Hepatocyte (in vitro differentiated cells): ENCODE results near the gene MADD. TPM values are rescaled to one million over a fixed set of nuclear protein-coding genes. Genes with fewer than 3 reads are reported as not detected.

ENCODE experiments used
- DNase-seq: peaks from one replicate; pipeline ENCODE4 v3.0.0-alpha.2; 2016; ENCODE audit warnings: low spot score
- H2AFZ ChIP-seq: fragments of 200-600 bp; sonication (generic); 2 replicates; pipeline ENCODE4 v1.6.0; 2016; ENCODE audit warnings: antibody characterized with exemption, mild to moderate bottlenecking
- H3K27ac ChIP-seq: fragments of 200-600 bp; sonication (generic); 2 replicates; pipeline ENCODE4 v1.5.1; 2016; ENCODE audit warnings: mild to moderate bottlenecking
- H3K27me3 ChIP-seq: fragments of 200-600 bp; sonication (generic); 2 replicates; pipeline ENCODE4 v1.6.1; 2016
- H3K36me3 ChIP-seq: fragments of 200-600 bp; sonication (generic); replicated peaks from 2 replicates; pipeline ENCODE4 v1.5.1; 2016; ENCODE audit warnings: low read depth; ENCODE audit not compliant: insufficient read depth
- H3K4me1 ChIP-seq: fragments of 200-600 bp; sonication (generic); 2 replicates; pipeline ENCODE4 v1.5.1; 2016; ENCODE audit warnings: mild to moderate bottlenecking, moderate library complexity; ENCODE audit not compliant: insufficient read depth
- H3K4me2 ChIP-seq: fragments of 200-600 bp; sonication (generic); 2 replicates; pipeline ENCODE4 v1.6.0; 2016
- H3K4me3 ChIP-seq: fragments of 200-600 bp; sonication (generic); 2 replicates; pipeline ENCODE4 v1.5.1; 2016; ENCODE audit warnings: mild to moderate bottlenecking
- H3K79me2 ChIP-seq: fragments of 200-600 bp; sonication (generic); 2 replicates; pipeline ENCODE4 v1.6.0; 2017; ENCODE audit warnings: mild to moderate bottlenecking
- H3K9me2 ChIP-seq: fragments of 200-600 bp; sonication (generic); replicated peaks from 2 replicates; pipeline ENCODE4 v1.6.0; 2017; ENCODE audit warnings: mild to moderate bottlenecking; ENCODE audit not compliant: insufficient read depth
- H3K9me3 ChIP-seq: fragments of 200-600 bp; sonication (generic); 2 replicates; pipeline ENCODE4 v1.5.1; 2016; ENCODE audit warnings: low read depth, mild to moderate bottlenecking
- H4K20me1 ChIP-seq: fragments of 200-600 bp; sonication (generic); 2 replicates; pipeline ENCODE4 v1.6.0; 2016; ENCODE audit warnings: mild to moderate bottlenecking; ENCODE audit not compliant: insufficient read depth, poor library complexity, severe bottlenecking
- EZH2 ChIP-seq: fragments of 200-600 bp; sonication (generic); IDR thresholded peaks from 2 replicates; pipeline ENCODE4 v1.6.1; 2016; ENCODE audit warnings: antibody characterized with exemption, mild to moderate bottlenecking, borderline replicate concordance
- EZH2phosphoT487 ChIP-seq: fragments of 200-600 bp; sonication (generic); IDR thresholded peaks from one replicate; pipeline ENCODE4 v1.6.1; 2018; ENCODE audit warnings: antibody characterized with exemption, mild to moderate bottlenecking, low read depth, moderate library complexity; ENCODE audit not compliant: unreplicated experiment, severe bottlenecking
- WGBS: methylation state at CpG from one replicate; pipeline ENCODE4 v1.1.6; 2016; ENCODE audit warnings: low lambda C conversion rate; ENCODE audit errors: missing lambda C conversion rate; 5-methylcytosine and 5-hydroxymethylcytosine counted together
- polyA plus RNA-seq: library from polyadenylated mRNA; unstranded; fragments of >200 nt; fragmentation: Nextera tagmentation; extraction: Ambion mirVana; gene quantifications from 2 replicates; pipeline ENCODE4 v1.2.1, GENCODE V29; 2016
- total RNA-seq: library from RNA; depleted of rRNA; stranded (reverse); fragments of >200 nt; gene quantifications from 2 replicates; pipeline ENCODE4 v1.2.3, GENCODE V29; 2014
- TF ChIP-seq, protein P1 (sequence below): fragments of 200-600 bp; sonication (generic); IDR thresholded peaks from 2 replicates; pipeline ENCODE4 v1.5.1; 2016; ENCODE audit warnings: antibody characterized with exemption, mild to moderate bottlenecking; ENCODE audit not compliant: poor library complexity

The MADD gene
- total and polyA plus RNA-seq, 2 experiments from 2014 or later = 17.6 to 19.1 TPM

DNA sequence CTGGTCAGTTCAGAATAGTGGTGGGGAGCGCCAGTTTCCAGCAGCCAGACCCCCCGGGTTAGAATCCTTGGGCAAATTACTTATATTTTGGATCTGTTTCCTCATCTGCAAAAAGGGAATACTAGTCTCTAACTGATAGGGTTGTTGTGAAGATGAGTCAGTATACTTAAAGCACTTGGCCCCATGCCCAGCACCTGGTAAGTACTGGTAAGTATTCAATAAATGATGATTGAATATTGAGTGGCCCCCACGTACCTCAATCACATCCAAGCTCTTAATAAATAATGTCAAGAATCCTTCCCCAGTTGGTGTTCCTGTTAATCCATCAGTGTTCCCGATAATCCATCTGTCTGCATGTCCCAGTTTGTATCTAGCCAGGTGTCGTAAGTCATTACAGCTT lies 33.5 kb upstream of the MADD start:
- Histone ChIP-seq H4K20me1 (no peaks in the 10 kb centered on the region), H3K4me2 (no peak overlapping the region), H2AFZ (no peak overlapping the region), H3K9me3 (no peaks in the 10 kb centered on the region), H3K27ac (no peak overlapping the region), H3K79me2 (no peaks in the 10 kb centered on the region), H3K9me2 (no peaks in the 10 kb centered on the region), H3K4me3 (no peak overlapping the region), H3K27me3 (no peaks in the 10 kb centered on the region), H3K36me3 (no peaks in the 10 kb centered on the region), H3K4me1 (no peaks in the 10 kb centered on the region)
- WGBS = 90% methylated on average over 5 of the region's 5 CpGs
- TF ChIP-seq EZH2 (no peak), EZH2phosphoT487 (no peak)
- TF ChIP-seq, protein P1, sequence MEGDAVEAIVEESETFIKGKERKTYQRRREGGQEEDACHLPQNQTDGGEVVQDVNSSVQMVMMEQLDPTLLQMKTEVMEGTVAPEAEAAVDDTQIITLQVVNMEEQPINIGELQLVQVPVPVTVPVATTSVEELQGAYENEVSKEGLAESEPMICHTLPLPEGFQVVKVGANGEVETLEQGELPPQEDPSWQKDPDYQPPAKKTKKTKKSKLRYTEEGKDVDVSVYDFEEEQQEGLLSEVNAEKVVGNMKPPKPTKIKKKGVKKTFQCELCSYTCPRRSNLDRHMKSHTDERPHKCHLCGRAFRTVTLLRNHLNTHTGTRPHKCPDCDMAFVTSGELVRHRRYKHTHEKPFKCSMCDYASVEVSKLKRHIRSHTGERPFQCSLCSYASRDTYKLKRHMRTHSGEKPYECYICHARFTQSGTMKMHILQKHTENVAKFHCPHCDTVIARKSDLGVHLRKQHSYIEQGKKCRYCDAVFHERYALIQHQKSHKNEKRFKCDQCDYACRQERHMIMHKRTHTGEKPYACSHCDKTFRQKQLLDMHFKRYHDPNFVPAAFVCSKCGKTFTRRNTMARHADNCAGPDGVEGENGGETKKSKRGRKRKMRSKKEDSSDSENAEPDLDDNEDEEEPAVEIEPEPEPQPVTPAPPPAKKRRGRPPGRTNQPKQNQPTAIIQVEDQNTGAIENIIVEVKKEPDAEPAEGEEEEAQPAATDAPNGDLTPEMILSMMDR = no peak
- no peak for DNase-seq

DNA sequence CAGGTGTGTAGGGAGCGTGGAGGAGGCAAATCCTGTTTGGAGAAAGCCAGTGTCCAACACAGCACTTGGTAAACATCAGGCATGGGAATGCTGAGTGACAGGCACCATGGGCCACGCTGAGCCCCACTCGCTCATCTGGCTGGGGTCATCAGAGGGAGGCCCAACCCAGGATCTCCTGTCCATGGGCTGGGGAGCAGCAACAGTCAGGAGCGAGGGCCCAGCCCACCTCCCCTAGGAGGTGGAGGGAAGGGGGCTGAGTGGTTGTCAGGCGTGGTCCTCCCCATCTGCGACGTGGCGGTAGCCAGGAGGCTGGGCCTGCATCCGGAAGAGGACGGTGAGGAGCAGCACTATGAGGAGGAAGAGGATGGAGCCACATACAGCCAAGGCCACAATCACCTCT lies 30.1 kb upstream of the MADD start:
- H3K27ac ChIP-seq = no peak overlapping the region
- TF ChIP-seq, protein P1 = no peak
- TF ChIP-seq EZH2 (no peak), EZH2phosphoT487 (no peak)
- peaks cover 8% of the 10 kb centered on the region for H3K4me1 ChIP-seq
- H3K36me3 ChIP-seq = no peaks in the 10 kb centered on the region
- no peak overlapping the region for H2AFZ ChIP-seq
- H3K9me2 ChIP-seq = no peaks in the 10 kb centered on the region
- no peak overlapping the region for H3K4me3 ChIP-seq
- no peaks in the 10 kb centered on the region for H3K27me3 ChIP-seq
- no peak for DNase-seq
- no peaks in the 10 kb centered on the region for H3K9me3 ChIP-seq
- no peaks in the 10 kb centered on the region for H3K79me2 ChIP-seq
- H4K20me1 ChIP-seq = no peaks in the 10 kb centered on the region
- 97% methylated on average over 10 of the region's 10 CpGs for WGBS
- no peak overlapping the region for H3K4me2 ChIP-seq

DNA sequence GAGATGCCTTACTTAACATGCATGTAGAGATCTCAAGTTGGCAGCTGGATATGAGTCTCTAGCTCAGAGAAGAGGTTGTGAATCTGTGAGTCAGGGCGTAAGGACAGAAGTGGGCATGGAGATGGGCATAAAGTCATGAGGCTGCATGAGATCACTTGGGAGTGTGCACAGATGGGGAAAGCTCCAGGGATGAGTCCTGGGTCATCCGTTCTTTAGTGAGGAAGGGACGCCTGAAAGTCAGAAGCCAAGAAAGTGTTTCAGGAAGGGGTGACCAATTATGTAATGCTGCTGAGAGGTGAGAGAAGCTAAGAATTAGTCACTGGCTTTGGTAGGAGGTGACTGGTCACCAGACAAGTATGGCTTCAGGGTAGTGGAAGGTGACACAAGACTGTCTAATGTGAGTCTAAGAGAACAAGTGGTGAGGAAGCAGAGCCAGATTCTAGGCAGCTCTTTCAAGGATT lies 28.1 kb upstream of the MADD start:
- H3K79me2 ChIP-seq = no peaks in the 10 kb centered on the region
- H3K4me2 ChIP-seq = no peak overlapping the region
- H3K36me3 ChIP-seq = no peaks in the 10 kb centered on the region
- no peak for TF ChIP-seq EZH2
- TF ChIP-seq, protein P1 = no peak
- TF ChIP-seq EZH2phosphoT487 = no peak
- no peaks in the 10 kb centered on the region for H3K9me2 ChIP-seq
- H3K9me3 ChIP-seq = no peaks in the 10 kb centered on the region
- no peak overlapping the region for H2AFZ ChIP-seq
- H3K27me3 ChIP-seq = no peaks in the 10 kb centered on the region
- DNase-seq = no peak
- H3K4me3 ChIP-seq = no peak overlapping the region
- peaks cover 8% of the 10 kb centered on the region for H3K4me1 ChIP-seq
- H4K20me1 ChIP-seq = no peaks in the 10 kb centered on the region
- WGBS = 92% methylated on average over 3 of the region's 3 CpGs
- H3K27ac ChIP-seq = no peak overlapping the region
